ENCODE measurements around the gene ITGA1. TPM values are rescaled to one million over a fixed set of nuclear protein-coding genes. Genes with fewer than 3 reads are reported as not detected.

ITGA1 gene
- total and polyA plus RNA-seq, 2 of the 13 experiments (the other 11 are each of a cell fraction or from before 2014, with no cell fraction given), result 23.1 to 28.6 TPM

DNA sequence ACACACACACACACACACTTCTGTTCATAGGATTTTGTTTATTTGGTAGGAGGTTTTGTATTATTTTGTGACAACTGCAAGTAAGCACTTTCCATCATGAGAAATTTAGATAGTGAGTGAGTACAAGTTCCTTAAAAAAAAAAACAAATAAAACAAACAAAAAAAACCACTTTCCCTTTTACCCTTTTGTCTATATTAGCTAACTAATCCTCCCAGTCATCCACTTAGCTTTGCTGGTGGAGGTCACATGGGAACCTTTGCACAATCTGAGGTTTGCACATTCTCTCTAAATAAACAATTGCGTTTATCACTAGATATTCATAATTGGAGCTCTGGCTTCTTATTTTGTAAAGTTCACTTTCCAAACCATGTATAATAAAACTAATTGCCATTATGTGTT is 6.8 kb downstream of the ITGA1 start (continued):
- TF ChIP-seq, protein P1, sequence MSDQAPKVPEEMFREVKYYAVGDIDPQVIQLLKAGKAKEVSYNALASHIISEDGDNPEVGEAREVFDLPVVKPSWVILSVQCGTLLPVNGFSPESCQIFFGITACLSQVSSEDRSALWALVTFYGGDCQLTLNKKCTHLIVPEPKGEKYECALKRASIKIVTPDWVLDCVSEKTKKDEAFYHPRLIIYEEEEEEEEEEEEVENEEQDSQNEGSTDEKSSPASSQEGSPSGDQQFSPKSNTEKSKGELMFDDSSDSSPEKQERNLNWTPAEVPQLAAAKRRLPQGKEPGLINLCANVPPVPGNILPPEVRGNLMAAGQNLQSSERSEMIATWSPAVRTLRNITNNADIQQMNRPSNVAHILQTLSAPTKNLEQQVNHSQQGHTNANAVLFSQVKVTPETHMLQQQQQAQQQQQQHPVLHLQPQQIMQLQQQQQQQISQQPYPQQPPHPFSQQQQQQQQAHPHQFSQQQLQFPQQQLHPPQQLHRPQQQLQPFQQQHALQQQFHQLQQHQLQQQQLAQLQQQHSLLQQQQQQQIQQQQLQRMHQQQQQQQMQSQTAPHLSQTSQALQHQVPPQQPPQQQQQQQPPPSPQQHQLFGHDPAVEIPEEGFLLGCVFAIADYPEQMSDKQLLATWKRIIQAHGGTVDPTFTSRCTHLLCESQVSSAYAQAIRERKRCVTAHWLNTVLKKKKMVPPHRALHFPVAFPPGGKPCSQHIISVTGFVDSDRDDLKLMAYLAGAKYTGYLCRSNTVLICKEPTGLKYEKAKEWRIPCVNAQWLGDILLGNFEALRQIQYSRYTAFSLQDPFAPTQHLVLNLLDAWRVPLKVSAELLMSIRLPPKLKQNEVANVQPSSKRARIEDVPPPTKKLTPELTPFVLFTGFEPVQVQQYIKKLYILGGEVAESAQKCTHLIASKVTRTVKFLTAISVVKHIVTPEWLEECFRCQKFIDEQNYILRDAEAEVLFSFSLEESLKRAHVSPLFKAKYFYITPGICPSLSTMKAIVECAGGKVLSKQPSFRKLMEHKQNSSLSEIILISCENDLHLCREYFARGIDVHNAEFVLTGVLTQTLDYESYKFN (CRISPR knock-in tag; conservative IDR thresholded peaks at IDR 0.05), result peak; percentile 74; the same call in 1 of the 2 replicates
- TF ChIP-seq SOX6 (IDR thresholded peaks at IDR 0.05), result no peak
- peak; percentile 79 for TF ChIP-seq SOX6 (CRISPR knock-in tag; IDR thresholded peaks at IDR 0.05)
- TF ChIP-seq ZNF646 (CRISPR knock-in tag; IDR thresholded peaks at IDR 0.05), result peak; percentile 43; the same call in 1 of the 2 replicates
- TF ChIP-seq, protein P2, sequence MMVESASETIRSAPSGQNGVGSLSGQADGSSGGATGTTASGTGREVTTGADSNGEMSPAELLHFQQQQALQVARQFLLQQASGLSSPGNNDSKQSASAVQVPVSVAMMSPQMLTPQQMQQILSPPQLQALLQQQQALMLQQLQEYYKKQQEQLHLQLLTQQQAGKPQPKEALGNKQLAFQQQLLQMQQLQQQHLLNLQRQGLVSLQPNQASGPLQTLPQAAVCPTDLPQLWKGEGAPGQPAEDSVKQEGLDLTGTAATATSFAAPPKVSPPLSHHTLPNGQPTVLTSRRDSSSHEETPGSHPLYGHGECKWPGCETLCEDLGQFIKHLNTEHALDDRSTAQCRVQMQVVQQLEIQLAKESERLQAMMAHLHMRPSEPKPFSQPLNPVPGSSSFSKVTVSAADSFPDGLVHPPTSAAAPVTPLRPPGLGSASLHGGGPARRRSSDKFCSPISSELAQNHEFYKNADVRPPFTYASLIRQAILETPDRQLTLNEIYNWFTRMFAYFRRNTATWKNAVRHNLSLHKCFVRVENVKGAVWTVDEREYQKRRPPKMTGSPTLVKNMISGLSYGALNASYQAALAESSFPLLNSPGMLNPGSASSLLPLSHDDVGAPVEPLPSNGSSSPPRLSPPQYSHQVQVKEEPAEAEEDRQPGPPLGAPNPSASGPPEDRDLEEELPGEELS (CRISPR knock-in tag; IDR thresholded peaks at IDR 0.05), result peak; percentile 67; the same call in 1 of the 2 replicates
- no peak for TF ChIP-seq CCDC6 (CRISPR knock-in tag; IDR thresholded peaks at IDR 0.05)
- TF ChIP-seq MLLT10 (CRISPR knock-in tag; IDR thresholded peaks at IDR 0.05), result no peak
- TF ChIP-seq CEBPB (IDR thresholded peaks at IDR 0.05; ENCODE audit: borderline replicate concordance, low read depth, low read length), result peak; percentile 94
- peak; percentile 17; the same call in 1 of the 2 replicates for TF ChIP-seq HDAC2 (CRISPR knock-in tag; IDR thresholded peaks at IDR 0.05)
- no peak for TF ChIP-seq ZNF572 (CRISPR knock-in tag; IDR thresholded peaks at IDR 0.05)
- peak; percentile 83 for TF ChIP-seq TFE3 (CRISPR knock-in tag; IDR thresholded peaks at IDR 0.05)
- TF ChIP-seq RAD51 (IDR thresholded peaks at IDR 0.05; ENCODE audit: borderline replicate concordance), result peak; percentile 14; the same call in 1 of the 2 replicates
- TF ChIP-seq HMG20A (CRISPR knock-in tag; IDR thresholded peaks at IDR 0.05; ENCODE audit: borderline replicate concordance), result peak; percentile 25; the same call in 1 of the 2 replicates
- peak; percentile 32; the same call in 1 of the 2 replicates for TF ChIP-seq MIXL1 (CRISPR knock-in tag; IDR thresholded peaks at IDR 0.05)

All from HepG2 (cell line).